GM21576 (cell line): ENCODE data around the gene RHOG.

Source experiments
- ATAC-seq: cut with Tn5 transposase; IDR thresholded peaks from one replicate; pipeline ENCODE4 v1.9.1; 2021; ENCODE audit warnings: mild to moderate bottlenecking, moderate library complexity; ENCODE audit not compliant: unreplicated experiment

The RHOG gene

DNA sequence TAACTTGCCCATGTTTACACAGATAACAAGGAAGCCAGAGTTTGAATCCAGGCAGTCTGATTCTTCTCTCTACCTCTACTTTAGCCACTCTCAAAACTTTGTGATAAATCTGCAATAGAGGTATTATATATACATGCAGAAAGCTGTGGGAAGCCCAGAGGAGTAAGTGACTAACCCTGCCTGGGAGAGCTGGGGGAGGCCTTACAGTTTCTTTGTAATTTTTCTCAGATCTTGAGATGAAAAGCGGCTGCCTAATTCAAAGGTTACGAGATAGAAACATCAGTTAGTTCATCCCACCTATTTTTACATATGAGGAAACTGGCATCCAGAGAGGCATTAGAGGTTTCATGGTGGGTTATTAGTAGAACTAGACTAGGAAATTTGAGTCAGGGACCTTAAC, 19.6 kb upstream of the RHOG start:
- ATAC-seq: no peak

GRCh38 chr11:3859373-3859881, 18.7 kb upstream of the RHOG start:
- peak; percentile 44 for ATAC-seq

GRCh38 chr11:3857628-3858027, 16.9 kb upstream of the RHOG start:
- no peak for ATAC-seq

DNA sequence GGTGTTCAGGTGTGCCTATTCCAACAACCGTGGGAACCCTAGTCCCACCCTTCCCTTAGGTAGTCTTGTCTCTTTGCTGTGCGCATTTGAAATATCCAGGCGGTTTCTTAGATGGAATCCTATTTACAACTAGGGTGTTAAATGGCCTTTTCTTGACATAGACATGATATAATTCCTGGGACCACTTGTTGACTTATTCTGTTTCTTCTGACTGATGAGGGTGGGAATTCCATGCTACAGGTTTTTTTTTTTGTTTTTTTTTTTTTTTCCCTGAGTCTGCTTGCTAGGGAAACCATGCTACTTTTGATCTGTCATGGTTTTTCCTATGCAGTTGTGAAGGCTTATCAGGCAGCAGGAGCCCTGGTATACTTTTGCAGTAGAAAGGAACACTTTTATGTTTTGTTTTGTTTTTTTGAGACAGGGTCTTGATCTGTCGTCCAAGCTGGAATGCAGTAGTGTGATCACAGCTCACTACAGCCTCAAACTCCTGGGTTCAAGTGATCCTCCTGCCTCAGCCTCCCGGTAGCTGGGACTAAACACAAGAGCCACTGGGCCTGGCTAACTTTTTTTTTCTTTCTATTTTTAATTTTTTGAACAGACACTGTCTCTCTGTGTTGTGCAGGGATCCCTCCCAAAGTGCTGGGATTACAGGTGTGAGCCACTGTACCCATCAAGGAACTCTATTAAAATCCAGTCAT, 16.2 kb upstream of the RHOG start:
- no peak for ATAC-seq

DNA sequence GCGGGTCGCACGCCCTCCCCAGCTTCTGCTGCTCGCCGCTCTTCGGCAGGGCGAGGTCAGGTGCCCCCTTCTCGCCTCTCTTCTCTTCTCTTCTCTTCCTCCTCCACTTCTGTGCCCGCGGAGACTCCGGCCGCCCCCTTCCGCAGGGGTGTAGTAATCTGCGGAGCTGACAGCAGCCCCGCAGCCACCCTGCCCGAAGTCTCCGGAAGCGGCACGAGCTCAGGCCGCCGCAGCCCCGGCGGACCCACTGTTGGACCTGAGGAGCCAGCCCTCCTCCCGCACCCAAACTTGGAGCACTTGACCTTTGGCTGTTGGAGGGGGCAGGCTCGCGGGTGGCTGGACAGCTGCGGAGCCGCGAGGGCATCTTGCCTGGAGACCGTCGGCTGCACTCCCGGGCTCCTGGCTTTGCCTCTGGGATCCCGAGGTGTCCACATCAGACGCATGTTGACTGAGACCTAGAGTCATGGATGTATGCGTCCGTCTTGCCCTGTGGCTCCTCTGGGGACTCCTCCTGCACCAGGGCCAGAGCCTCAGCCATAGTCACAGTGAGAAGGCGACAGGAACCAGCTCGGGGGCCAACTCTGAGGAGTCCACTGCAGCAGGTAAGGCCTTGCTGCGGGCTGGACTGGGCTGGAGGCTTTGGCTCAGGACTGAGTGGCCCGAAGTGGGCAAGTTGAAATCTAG, 15.2 kb upstream of the RHOG start:
- ATAC-seq: peak; percentile 13

- ATAC-seq: peak; percentile 54
Measured at GRCh38 chr11:3854977-3855807, 14.4 kb upstream of the RHOG start, which contains the start of gene STIM1. TSS of gene STIM1 (plus strand) at chr11:3855664. CDS start at chr11:3856271, 607 bp downstream.

DNA sequence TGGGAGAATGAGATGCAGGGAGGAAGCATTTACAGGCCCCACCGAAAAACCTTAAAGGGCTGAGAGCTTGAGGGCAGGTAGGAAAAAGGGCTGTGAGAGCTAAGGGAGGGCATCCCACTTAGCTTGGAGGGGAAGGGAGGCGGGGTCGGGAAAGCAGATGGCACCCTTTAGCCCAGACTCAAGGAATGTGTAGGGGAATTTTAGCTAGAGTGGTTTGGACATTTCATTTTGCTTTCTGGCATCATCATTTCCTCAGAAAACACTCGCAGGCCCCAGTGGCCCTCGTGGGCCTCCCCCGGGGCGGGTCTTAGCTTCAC, 13.9 kb upstream of the RHOG start:
- ATAC-seq: no peak

DNA sequence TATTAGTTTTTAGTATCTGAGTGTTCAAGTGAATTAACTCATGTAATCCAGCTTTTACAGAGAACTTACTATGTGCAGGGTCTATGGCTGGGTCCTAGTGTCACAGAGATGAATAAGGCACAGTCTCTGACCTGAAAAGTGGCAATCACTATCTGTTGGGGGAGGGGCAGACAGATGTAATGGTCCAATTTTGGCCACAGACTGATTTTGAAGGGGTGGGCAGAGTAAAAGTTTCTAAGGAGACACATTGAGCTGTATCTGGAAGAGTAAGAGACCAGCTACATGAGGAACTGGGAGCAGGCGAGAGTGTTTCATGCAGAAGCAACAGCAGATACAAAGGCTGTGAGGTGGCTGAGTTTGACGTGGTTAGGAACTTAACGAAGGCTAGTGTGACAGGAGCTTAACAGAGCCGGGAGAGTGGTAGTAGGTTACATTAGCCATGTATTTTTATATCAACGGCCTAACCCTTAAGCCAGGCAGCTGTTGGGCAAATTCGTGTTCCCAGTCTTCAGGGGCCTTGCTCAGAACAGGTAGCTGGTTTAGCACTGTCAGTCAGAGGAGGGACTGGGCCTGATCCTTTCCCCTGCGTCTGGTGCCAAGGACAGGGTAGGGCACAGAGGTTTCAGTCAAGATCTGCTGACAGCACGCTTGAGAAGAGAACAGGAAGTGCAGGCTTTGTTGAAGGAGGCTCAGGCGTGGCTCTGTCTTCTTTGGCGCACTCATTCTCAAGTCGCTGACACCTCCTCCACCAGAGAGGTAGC, 13.3 kb upstream of the RHOG start:
- ATAC-seq: peak; percentile 48

DNA sequence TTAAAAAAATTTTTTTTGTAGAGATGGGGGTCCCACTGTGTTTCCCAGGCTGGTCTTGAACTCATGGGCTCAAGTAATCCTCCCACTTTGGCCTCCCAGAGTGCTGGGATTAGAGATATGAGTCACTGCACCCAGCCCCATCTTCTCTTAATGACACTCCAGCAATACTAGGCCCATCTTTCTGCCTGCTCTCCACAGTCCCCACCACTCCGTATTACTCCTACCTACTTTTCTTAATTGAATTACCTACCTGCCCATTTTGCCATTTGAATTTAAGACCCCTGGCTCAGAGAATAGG, 12.7 kb upstream of the RHOG start:
- ATAC-seq: no peak

GRCh38 chr11:3849297-3849874, 8.6 kb upstream of the RHOG start:
- no peak for ATAC-seq

GRCh38 chr11:3845670-3846069, 4.9 kb upstream of the RHOG start:
- ATAC-seq: no peak

- ATAC-seq: no peak
Measured at GRCh38 chr11:3845246-3845645, 4.5 kb upstream of the RHOG start.

DNA sequence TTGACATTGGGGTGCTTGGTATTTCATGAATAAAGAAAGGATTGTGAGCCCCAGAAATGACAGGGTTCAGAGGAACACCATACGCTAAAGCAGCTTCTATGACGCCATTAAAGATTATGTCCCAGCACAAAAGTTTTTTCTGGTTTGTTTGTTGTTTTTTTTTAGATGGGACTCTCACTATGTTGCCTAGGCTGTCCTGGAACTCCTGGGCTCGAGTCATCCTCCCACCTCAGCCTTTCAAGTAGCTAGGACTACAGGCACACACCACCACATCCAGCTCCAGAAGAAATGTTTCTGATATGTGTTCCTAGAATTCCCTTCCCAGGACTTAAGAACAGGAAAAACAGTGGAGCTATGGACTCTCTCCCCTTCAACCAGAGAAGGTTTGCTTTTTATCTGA, 2.6 kb upstream of the RHOG start:
- no peak for ATAC-seq

- ATAC-seq: peak; percentile 44
Measured at GRCh38 chr11:3841426-3842350, 929 bp upstream of the RHOG start.

GRCh38 chr11:3840004-3840869, 522 bp downstream of the RHOG start:
- no peak for ATAC-seq

DNA sequence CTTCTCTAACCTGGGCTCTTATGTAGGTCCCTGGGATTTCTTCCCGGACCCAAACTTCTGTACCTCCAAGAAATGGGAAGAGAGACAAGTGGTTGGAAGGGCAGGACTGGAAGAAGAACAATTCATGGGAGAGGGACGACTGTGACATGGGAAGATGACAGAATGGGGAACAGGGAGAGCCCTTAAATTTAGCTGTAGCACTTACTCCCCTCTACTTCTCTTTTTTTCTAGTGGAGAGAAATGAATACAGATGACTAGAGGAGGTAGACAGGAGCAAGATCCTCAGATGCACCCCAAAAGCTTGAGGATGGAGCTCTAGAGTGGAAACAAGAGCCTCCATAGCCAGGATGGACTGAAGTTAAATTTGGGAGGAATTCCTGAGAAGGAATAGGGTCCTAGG, 2.3 kb downstream of the RHOG start:
- ATAC-seq: no peak

DNA sequence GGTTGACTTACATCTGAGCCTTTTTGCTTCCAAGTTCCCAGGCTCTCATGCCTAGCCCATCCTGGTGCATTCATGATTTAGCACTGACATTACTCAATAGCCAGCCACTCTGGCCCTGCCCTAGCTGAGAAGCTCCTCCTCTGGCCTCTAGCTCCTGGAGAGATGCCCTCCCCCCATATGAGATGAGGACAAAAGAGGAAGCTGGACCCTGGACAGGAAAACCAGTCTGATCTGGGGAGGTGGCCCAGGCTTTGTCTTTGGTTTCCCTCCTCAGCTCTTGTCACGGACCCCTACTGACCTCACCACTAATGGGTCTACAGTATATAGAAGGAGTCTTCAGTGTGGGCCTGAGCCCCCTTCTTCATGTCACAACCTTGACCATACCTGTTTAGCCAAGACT, 3.0 kb downstream of the RHOG start:
- ATAC-seq: no peak

DNA sequence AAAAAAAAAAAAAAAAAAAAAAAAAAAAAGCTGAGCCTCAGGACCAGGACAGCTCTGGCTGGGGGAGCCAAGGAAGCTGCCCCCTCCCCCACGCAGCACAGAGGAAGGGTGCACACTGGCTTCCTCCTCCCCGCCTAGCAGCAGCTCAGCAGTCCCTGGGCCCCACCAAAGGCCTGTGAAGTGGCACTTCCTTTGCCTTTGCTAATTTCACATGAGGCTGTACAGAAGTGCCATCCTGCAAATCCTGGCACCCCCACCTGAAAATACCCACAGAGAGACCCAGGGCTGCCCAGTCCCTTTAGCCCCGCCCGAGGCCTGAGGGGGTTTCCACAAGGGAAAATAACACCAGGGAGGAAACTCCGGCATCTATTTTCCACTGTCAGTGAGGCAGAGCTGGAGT, 3.9 kb downstream of the RHOG start:
- ATAC-seq: no peak

GRCh38 chr11:3835751-3836150, 5.0 kb downstream of the RHOG start:
- no peak for ATAC-seq
